Measurements from ENCODE around the gene CDHR2. TPM values are rescaled to one million over a fixed set of nuclear protein-coding genes. Genes with fewer than 3 reads are reported as not detected.

CDHR2 gene
- total RNA-seq, 1 experiment from 2014 or later, result 0.63 TPM

- TF ChIP-seq ZNF512 (CRISPR knock-in tag; IDR thresholded peaks at IDR 0.05; ENCODE audit: borderline replicate concordance) (no peak), TEAD1 (CRISPR knock-in tag; IDR thresholded peaks at IDR 0.05) (peak; percentile 61; the same call in 1 of the 2 replicates), ATF6 (CRISPR knock-in tag; IDR thresholded peaks at IDR 0.05) (no peak), ERG (CRISPR knock-in tag; IDR thresholded peaks at IDR 0.05) (no peak), ELF4 (CRISPR knock-in tag; IDR thresholded peaks at IDR 0.05; ENCODE audit: low read depth) (no peak), CREM (CRISPR knock-in tag; IDR thresholded peaks at IDR 0.05) (no peak), RELA (CRISPR knock-in tag; IDR thresholded peaks at IDR 0.05; ENCODE audit: borderline replicate concordance) (no peak), ZNF232 (CRISPR knock-in tag; IDR thresholded peaks at IDR 0.05) (peak; percentile 68; the same call in 1 of the 2 replicates), ZNF416 (CRISPR knock-in tag; IDR thresholded peaks at IDR 0.05) (no peak), MYBL2 (CRISPR knock-in tag; IDR thresholded peaks at IDR 0.05) (no peak), RORB (CRISPR knock-in tag; IDR thresholded peaks at IDR 0.05) (no peak), SMAD4 (CRISPR knock-in tag; IDR thresholded peaks at IDR 0.05) (no peak), ZNF138 (CRISPR knock-in tag; conservative IDR thresholded peaks at IDR 0.05) (no peak), AR (CRISPR knock-in tag; IDR thresholded peaks at IDR 0.05) (no peak), ZBTB21 (CRISPR knock-in tag; IDR thresholded peaks at IDR 0.05; ENCODE audit: borderline replicate concordance) (no peak), ZNF281 (CRISPR knock-in tag; IDR thresholded peaks at IDR 0.05) (no peak), NFATC4 (CRISPR knock-in tag; IDR thresholded peaks at IDR 0.05) (no peak), TEAD4 (CRISPR knock-in tag; IDR thresholded peaks at IDR 0.05) (peak; percentile 76; the same call in 1 of the 2 replicates), CBFB (CRISPR knock-in tag; IDR thresholded peaks at IDR 0.05; ENCODE audit: low read depth) (no peak), PRRX2 (CRISPR knock-in tag; IDR thresholded peaks at IDR 0.05) (no peak), USF2 (CRISPR knock-in tag; IDR thresholded peaks at IDR 0.05) (no peak), EMX1 (CRISPR knock-in tag; IDR thresholded peaks at IDR 0.05) (no peak), PREB (CRISPR knock-in tag; IDR thresholded peaks at IDR 0.05; ENCODE audit: borderline replicate concordance) (0 out of 2 replicates have a peak, but pooled peaks have one; percentile 16), PRDM15 (CRISPR knock-in tag; IDR thresholded peaks at IDR 0.05) (no peak)
These were observed 62.3 kb downstream of the CDHR2 start (continued) for GRCh38 chr5:176611435-176611834.
